ENCODE results near the gene C16orf86. TPM values are rescaled to one million over a fixed set of nuclear protein-coding genes. Genes with fewer than 3 reads are reported as not detected.
"Not testable (repeated sequence)": the region's sequence is repeated elsewhere in the genome, so short reads cannot be mapped to it uniquely, and the experiment has no call there.

C16orf86 gene
- total RNA-seq, 2 experiments from 2014 or later, result 2.3 to 2.5 TPM

DNA sequence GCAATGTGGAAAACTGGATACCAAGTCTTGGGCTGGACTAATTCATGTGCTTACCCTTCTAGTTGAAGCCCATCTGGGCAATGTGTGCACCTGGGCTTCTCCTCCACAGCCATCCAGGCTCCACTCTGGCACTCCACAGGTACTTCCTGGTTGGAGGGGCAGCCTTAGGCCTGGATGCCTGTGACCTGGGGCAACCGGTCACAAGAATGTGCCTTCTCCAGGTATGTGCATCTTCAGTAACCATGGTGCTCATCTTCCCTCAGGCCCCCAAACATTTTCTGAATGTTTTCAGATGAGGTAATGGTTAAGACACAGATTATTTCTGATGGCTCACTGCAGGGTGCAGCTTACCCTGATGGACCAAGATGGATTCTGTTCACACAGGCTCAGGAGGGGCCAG, 11.1 kb downstream of the C16orf86 start:
- no peaks in the 10 kb centered on the region for H3K9me3 Mint-ChIP-seq (ENCODE audit: insufficient read depth)
- no peaks in the 10 kb centered on the region for H3K36me3 Mint-ChIP-seq (ENCODE audit: low read depth)
- no peak overlapping the region for H3K27ac Mint-ChIP-seq
- H3K4me1 Mint-ChIP-seq (ENCODE audit: low read depth), result no peaks in the 10 kb centered on the region
- POLR2A ChIA-PET, result no interaction called here
- no peak for DNase-seq
- ATAC-seq, result no peak
- H3K4me3 Mint-ChIP-seq, result no peak overlapping the region
- H3K27me3 Mint-ChIP-seq (ENCODE audit: low read depth), result no peaks in the 10 kb centered on the region
- CTCF ChIA-PET, result interaction anchor here (1.2 kb wide), 1 partner anchor 9 kb away, joined by 3 read pairs; no protein-coding TSS in a partner anchor

DNA sequence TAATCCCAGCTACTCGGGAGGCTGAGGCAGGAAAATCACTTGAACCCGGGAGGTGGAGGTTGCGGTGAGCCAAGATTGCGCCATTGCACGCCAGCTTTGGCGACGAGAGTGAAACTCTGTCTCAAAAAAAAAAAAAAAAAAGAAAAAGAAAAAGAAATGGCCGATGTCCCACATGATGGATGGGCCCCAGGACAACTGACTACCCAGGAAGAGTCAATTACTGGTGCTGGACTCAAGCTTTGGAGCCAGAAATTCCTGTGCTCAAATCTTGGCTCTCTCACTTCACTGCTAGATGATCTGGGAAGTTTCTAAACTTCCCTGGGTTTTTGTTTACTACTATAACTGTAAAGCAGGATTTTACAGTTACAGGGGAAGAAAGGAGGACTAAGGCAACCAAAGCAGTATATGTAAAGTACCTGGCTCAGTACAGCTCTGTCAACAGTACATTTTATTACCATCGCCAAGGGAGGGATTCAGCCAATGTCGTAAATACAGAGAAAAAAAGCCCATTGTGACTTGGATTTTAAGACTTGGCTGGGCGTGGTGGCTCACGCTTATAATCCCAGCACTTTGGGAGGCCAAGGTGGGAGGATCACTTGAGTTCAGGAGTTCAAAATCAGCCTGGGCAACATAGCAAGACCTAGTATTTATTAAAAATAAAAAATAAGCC, 11.9 kb downstream of the C16orf86 start:
- POLR2A ChIA-PET, result no interaction called here
- no peak for ATAC-seq
- Mint-ChIP-seq H3K4me3 (no peak overlapping the region), H3K4me1 (ENCODE audit: low read depth) (no peaks in the 10 kb centered on the region), H3K36me3 (ENCODE audit: low read depth) (peaks cover 2% of the 10 kb centered on the region), H3K27me3 (ENCODE audit: low read depth) (no peaks in the 10 kb centered on the region), H3K9me3 (ENCODE audit: insufficient read depth) (no peaks in the 10 kb centered on the region), H3K27ac (no peak overlapping the region)
- CTCF ChIA-PET, result interaction anchor here (1.2 kb wide), 1 partner anchor 10 kb away, joined by 3 read pairs; no protein-coding TSS in a partner anchor
- DNase-seq, result no peak

DNA sequence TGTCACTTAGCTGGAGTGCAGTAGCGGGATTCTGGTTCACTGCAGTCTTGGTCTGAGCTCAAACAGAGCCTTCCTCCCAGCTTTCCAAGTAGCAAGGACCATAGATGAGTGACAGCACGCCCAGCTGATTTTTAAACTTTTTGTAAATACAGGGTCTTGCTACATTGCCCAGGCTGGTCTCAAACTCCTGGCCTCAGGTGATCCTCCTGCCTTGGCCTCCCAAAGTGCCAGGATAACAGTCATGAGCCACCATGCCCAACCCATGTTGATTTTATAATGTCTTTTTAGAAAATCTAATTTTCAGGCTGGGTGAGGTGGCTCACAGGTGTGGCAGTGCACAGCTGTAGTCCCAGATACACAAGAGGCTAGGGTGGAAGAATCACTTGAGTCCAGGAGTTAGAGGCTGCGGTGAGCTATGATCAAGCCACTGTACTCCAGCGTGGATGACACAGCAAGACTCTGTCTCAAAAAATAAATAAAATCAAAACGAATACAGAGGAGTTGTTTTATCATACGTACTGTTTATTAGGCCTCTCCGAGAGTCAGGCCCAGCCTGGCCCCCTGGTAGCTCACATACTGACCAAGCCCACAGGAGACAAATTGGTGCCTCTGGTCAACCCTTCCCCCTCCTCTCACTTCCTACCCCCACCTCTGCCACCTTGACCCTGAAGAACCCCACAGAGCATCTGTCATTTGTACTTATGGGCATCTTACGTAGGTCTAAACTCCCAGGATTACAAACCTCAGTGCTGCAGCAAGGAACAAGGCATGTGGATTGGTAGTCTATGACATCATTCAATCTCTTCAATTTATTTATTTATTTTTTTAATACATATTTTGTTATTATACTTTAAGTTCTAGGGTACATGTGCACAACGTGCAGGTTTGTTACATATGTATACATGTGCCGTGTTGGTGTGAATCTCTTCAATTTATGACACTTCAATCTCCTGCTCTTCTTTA, 13.6 kb downstream of the C16orf86 start:
- ATAC-seq, result no peak
- Mint-ChIP-seq H3K4me1 (ENCODE audit: low read depth) (no peaks in the 10 kb centered on the region), H3K36me3 (ENCODE audit: low read depth) (peaks cover 5% of the 10 kb centered on the region), H3K27me3 (ENCODE audit: low read depth) (no peaks in the 10 kb centered on the region), H3K4me3 (no peak overlapping the region), H3K27ac (no peak overlapping the region), H3K9me3 (ENCODE audit: insufficient read depth) (no peaks in the 10 kb centered on the region)
- ChIA-PET POLR2A (interaction anchor here (0.6 to 1.0 kb wide), 2 partner anchors 39 to 142 kb away, joined by 3 to 4 read pairs; partner anchors contain the start of gene GFOD2), CTCF (interaction anchor here (1.2 to 4.6 kb wide), 3 partner anchors 10 to 204 kb away, joined by 3 to 36 read pairs (median 3); no protein-coding TSS in a partner anchor)
- DNase-seq, result no peak

DNA sequence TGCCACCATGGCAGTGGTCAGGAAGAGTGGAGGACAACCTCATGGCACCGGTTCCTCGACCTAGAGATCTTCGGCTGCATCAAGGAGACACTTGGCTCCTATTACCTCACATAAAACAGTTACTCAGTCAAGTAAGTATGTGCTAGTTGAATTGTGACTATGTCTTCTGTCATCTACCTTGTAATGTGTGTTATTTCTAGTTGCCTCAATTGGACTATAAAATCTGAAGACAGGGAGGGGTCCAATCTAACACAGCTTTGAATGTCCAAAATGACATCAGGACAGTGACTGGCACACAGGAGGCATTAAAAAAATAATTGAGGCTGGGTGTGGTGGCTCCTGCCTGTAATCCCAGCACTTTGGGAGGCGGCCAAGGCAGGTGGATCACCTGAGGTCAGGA, 17.2 kb downstream of the C16orf86 start:
- POLR2A ChIA-PET, result no interaction called here
- Mint-ChIP-seq H3K4me3 (no peak overlapping the region), H3K4me1 (ENCODE audit: low read depth) (no peaks in the 10 kb centered on the region), H3K9me3 (ENCODE audit: insufficient read depth) (no peaks in the 10 kb centered on the region), H3K27ac (no peak overlapping the region), H3K36me3 (ENCODE audit: low read depth) (peaks cover 7% of the 10 kb centered on the region), H3K27me3 (ENCODE audit: low read depth) (no peaks in the 10 kb centered on the region)
- CTCF ChIA-PET, result interaction anchor here (1.3 to 4.6 kb wide), 3 partner anchors 13 to 163 kb away, joined by 5 to 36 read pairs (median 6); no protein-coding TSS in a partner anchor
- no peak for DNase-seq
- ATAC-seq, result no peak

DNA sequence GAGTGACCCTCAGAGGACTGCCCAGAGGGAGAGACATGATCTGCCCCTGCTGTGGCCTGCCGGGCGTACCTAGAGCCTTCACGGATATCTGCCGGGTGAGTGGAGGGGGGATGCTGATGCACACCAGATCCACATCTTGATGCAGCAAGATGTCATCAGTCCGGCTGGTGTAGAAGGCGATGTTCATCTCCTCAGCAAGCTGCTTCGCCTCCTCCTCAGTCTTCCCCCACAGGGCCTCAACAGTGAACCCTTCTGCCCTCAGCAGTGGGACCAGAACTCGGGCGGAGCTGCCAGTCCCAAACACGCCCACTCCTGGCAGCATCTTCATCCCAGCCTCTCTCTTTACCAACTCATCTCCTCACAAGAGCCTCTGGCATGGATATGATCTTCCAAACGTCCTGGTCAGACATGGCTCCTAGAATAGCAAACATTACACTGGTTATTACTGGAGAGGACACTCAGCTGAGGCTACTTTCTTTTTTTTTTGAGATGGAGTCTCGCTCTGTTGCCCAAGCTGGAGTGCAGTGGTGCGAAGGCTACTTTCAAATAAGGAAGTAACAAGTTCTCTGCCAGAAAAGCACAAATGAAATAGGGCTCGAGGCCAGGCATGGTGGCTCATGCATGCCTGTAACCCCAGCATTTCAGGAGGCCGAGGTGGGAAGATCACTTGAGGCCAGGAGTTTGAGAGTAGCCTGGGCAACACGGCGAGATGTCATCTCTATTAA, 18.9 kb downstream of the C16orf86 start:
- H3K4me3 Mint-ChIP-seq, result no peak overlapping the region
- H3K27me3 Mint-ChIP-seq (ENCODE audit: low read depth), result no peaks in the 10 kb centered on the region
- DNase-seq (no peak), ATAC-seq (no peak)
- ChIA-PET POLR2A (interaction anchor here (0.6 kb wide), 1 partner anchor 469 kb away, joined by 4 read pairs; no protein-coding TSS in a partner anchor), CTCF (interaction anchor here (0.7 to 4.6 kb wide), 2 partner anchors 15 to 1282 kb away, joined by 3 to 36 read pairs; no protein-coding TSS in a partner anchor)
- H3K9me3 Mint-ChIP-seq (ENCODE audit: insufficient read depth), result no peaks in the 10 kb centered on the region
- H3K4me1 Mint-ChIP-seq (ENCODE audit: low read depth), result no peaks in the 10 kb centered on the region
- no peak overlapping the region for H3K27ac Mint-ChIP-seq
- H3K36me3 Mint-ChIP-seq (ENCODE audit: low read depth), result peaks cover 11% of the 10 kb centered on the region

DNA sequence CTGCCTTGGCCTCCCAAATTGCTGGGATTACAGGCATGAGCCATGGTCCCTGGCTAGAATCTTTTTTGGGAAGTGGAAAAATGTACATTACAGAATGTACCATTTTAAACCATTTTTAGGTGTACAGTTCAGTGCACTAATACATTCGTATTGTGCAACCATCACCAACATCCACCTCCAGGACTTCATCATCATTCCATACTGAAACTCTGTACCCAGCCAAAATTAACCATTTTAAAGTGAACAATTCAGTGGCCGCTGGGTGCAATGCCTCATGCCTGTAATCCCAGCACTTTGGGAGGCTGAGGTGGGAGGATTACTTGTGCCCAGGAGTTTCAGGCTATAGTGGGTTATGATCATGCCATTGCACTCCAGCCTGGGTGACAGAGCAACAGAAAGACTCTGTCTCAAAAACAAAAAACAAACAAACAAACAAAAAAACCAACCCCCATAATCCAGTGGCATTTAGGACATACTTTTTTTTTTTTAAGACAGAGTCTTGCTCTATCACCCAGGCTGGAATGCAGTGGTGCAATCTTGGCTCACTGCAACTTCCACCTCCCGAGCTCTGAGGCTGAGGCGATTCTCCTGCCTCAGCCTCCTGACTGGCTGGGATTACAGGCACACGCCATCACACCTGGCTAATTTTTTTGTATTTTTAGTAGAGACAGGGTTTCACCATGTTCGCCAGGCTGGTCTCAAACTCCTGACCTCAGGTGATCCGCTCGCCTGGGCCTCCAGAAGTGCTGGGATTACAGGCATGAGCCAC, 27.1 kb downstream of the C16orf86 start:
- CTCF ChIA-PET, result interaction anchor here (1.0 kb wide), 1 partner anchor 17 kb away, joined by 3 read pairs; no protein-coding TSS in a partner anchor

DNA sequence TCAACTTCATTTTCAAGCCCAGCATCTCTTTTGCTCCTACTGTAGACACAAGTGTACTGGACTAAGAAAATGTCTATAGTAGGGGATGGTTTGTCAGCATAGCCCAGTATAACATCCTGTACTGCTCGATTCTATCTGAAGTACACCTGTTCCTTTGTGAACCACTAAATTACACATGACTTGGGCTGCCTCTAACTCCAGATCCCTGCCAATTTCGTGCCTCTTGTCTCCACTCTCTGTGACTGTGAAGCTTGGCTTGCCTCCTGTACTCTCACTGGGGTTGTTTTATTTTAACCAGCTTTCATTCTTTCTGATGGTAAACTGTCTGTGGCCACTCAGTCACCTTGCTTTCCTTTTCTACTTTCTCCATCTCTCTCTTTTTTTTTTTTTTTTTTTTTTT, 28.0 kb downstream of the C16orf86 start:
- no peak for DNase-seq
- ChIA-PET POLR2A (no interaction called here), CTCF (interaction anchor here (1.3 kb wide), 1 partner anchor 122 kb away, joined by 3 read pairs; no protein-coding TSS in a partner anchor)
- Mint-ChIP-seq H3K4me1 (ENCODE audit: low read depth) (peaks cover 5% of the 10 kb centered on the region), H3K4me3 (no peak overlapping the region), H3K27ac (no peak overlapping the region), H3K27me3 (ENCODE audit: low read depth) (no peaks in the 10 kb centered on the region), H3K9me3 (ENCODE audit: insufficient read depth) (no peaks in the 10 kb centered on the region), H3K36me3 (ENCODE audit: low read depth) (peaks cover 6% of the 10 kb centered on the region)
- ATAC-seq, result no peak

More for the DNA sequence above, 27.1 kb downstream of the C16orf86 start:
- H3K4me3 Mint-ChIP-seq; ATAC-seq; H3K36me3 Mint-ChIP-seq (ENCODE audit: low read depth); H3K9me3 Mint-ChIP-seq (ENCODE audit: insufficient read depth); DNase-seq; H3K27me3 Mint-ChIP-seq (ENCODE audit: low read depth); H3K27ac Mint-ChIP-seq; H3K4me1 Mint-ChIP-seq (ENCODE audit: low read depth): not testable (repeated sequence)
- POLR2A ChIA-PET, result interaction anchor here (0.7 kb wide), 1 partner anchor 82 kb away, joined by 4 read pairs; no protein-coding TSS in a partner anchor

DNA sequence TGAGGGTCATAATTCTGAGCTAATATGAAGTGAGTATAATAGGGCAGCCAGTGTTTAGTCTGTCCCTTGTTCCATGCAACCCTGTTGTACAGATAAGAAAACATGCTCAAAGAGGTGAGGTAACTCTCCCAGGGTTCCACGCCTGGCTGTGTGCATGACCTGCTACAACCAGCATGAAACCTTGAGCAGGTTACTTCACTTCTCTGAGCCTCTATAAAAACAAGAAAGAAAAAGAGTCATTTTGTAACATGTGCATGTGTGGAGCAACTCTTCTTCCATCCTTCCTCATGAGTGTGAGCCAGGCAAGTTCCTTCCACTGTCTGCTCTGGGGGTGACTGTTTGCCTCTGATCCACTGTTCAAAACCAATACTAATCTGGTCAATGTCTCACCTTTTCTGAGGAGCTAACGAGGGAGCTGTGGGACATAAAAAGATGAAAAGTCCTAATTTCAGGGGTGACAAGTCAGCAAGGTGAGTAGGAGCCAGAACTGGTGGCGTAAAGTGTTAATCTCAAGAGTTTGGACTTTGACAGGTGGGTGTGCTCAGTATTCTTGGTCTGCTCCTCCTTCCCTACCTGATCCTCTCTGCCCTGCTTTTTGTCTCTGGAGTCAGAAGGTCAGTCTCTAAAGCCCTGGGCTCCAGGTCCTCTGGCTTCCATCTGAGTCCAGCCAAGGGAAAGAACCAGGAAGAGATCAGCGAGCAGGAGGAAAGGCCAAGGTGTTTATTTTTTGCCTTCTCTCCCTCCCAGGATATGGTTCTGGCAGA, 31.0 kb downstream of the C16orf86 start:
- no peak for DNase-seq
- CTCF ChIA-PET, result interaction anchor here (1.3 to 2.8 kb wide), 2 partner anchors 119 to 176 kb away, joined by 4 to 12 read pairs; no protein-coding TSS in a partner anchor
- Mint-ChIP-seq H3K27ac (no peak overlapping the region), H3K9me3 (ENCODE audit: insufficient read depth) (no peaks in the 10 kb centered on the region), H3K27me3 (ENCODE audit: low read depth) (no peaks in the 10 kb centered on the region), H3K4me1 (ENCODE audit: low read depth) (peaks cover 10% of the 10 kb centered on the region), H3K4me3 (no peak overlapping the region), H3K36me3 (ENCODE audit: low read depth) (peaks cover 2% of the 10 kb centered on the region)
- no peak for ATAC-seq
- POLR2A ChIA-PET, result interaction anchor here (1.2 kb wide), 1 partner anchor 22 kb away, joined by 3 read pairs; the partner anchor contains the start of gene GFOD2

DNA sequence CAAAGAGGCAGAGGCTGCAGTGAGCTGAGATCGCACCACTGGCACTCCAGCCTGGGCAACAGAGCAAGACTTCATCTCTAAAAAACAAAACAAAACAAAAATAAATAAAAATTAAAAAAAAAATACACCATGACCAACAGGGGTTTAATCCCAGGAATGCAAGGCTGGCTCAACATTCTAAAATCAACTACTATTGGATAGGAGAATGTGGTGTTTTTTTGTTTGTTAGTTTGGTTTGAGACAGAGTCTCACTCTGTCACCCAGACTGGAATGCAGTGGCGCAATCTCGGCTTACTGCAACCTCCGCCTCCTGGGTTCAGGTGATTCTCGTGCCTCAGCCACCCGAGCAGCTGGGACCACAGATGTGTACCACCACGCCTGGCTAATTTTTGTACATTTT, 32.7 kb downstream of the C16orf86 start:
- Mint-ChIP-seq H3K4me3 (no peak overlapping the region), H3K27ac (no peak overlapping the region), H3K36me3 (ENCODE audit: low read depth) (peaks cover 5% of the 10 kb centered on the region), H3K4me1 (ENCODE audit: low read depth) (peaks cover 26% of the 10 kb centered on the region), H3K9me3 (ENCODE audit: insufficient read depth) (no peaks in the 10 kb centered on the region), H3K27me3 (ENCODE audit: low read depth) (no peaks in the 10 kb centered on the region)
- CTCF ChIA-PET, result no interaction called here
- POLR2A ChIA-PET, result no interaction called here
- DNase-seq (no peak), ATAC-seq (no peak)

DNA sequence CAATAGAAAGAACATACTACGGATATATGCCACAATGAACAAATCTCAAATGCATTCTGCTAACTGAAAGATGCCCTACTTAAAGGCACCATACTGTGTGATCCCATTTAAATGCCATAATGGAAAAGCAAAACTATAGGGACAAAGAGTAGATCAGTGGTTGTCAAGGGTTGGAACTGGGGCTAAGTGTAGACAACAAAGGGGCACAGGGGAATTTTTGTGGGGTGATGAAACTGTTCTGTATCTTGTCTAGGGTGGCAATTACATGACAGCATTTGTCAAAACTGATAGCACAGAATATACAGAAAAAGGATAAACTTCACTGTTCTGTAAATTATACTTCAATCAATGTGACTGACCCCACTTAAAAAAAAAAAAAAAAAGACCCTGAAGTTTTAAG, 34.8 kb downstream of the C16orf86 start:
- no peak for DNase-seq
- ATAC-seq, result no peak
- Mint-ChIP-seq H3K36me3 (ENCODE audit: low read depth) (peaks cover 5% of the 10 kb centered on the region), H3K27me3 (ENCODE audit: low read depth) (no peaks in the 10 kb centered on the region), H3K9me3 (ENCODE audit: insufficient read depth) (no peaks in the 10 kb centered on the region), H3K27ac (peak overlapping the region; percentile 18), H3K4me1 (ENCODE audit: low read depth) (peaks cover 33% of the 10 kb centered on the region), H3K4me3 (no peak overlapping the region)
- CTCF ChIA-PET, result no interaction called here
- POLR2A ChIA-PET, result no interaction called here

Data from activated CD8-positive, alpha-beta T cell treated with anti-CD3 and anti-CD28 coated beads, Interleukin-2, amount 10 ng/mL, durations not matched to agents 7 days and 5 days (primary cell).